ENCODE results near the gene LRMDA. TPM values are rescaled to one million over a fixed set of nuclear protein-coding genes. Genes with fewer than 3 reads are reported as not detected.

LRMDA gene
- total and polyA plus RNA-seq, 2 donors (not counting 3 experiments of a cell fraction or from before 2014, with no cell fraction given) = 9.7 to 18.0 TPM

DNA sequence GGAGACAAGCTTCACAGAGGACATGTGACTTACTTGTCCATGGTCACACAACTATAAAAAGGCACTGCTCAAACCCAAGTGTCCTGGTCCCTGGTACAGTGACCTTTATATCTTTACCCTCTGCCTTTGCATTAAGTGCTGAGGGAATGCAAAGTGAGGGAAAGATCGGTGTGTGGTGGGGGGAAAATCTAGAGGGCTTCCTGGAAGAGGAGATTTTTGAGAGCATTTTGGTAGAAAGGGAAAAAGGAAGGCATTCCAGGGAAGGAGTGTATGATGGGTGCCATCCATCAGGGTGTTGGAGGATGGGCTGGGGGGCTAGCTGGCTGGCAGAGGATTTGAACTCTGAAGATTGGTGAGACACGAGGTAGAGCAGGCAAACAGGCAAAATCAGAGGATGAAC is 39.2 kb upstream of the LRMDA start:
- H3K79me2 ChIP-seq (ENCODE audit: control insufficient read depth, insufficient read depth, low read length) = no peaks in the 10 kb centered on the region
- intact Hi-C loops (cut with micrococcal nuclease) = no loop called here
- no TSS peak for BruUV-seq (replicated peaks)

DNA sequence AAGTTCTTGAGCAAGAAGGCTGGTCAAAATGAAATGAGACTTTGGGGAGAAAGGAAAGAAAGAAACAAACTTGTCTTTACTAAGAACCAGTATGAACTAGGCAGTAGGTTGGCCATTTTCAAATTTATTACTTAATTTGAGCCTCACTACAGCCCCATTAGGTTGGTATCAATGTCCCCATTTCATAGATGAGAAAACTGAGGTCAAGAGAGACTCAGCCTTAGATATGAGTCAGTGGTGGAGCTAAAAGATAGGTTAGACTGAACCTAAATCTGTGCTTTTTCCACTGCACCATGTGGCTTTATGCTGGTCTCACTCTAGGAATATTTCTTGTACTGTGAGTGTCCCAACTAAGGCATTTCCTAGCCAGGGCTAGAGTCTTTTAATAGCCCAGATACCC is 38.7 kb upstream of the LRMDA start:
- POLR2A ChIA-PET = no interaction called here
- dilution Hi-C loops (cut with MboI; ENCODE audit: extremely low pct_ligation_motif_present, low sequenced_read_pairs) = no loop called here
- intact Hi-C loops (cut with micrococcal nuclease) = no loop called here

More for the DNA sequence above, 39.2 kb upstream of the LRMDA start:
- no peak for FAIRE-seq
- H3K27me3 ChIP-seq (ENCODE audit: control insufficient read depth in 2 of 2, insufficient read depth in 2 of 2, low read length in 2 of 2) = peaks cover 6 to 13% of the 10 kb centered on the region in 2 experiments
- H3K27ac ChIP-seq (ENCODE audit: insufficient read depth, low read depth, low read length) = no peak overlapping the region
- POLR2A ChIA-PET = no interaction called here
- H3K4me2 ChIP-seq (ENCODE audit: insufficient read depth, low read length) = no peak overlapping the region
- dilution Hi-C loops (cut with MboI; ENCODE audit: extremely low pct_ligation_motif_present, low sequenced_read_pairs) = no loop called here
- no peak overlapping the region for H3K9ac ChIP-seq (replicated peaks; ENCODE audit: extremely low read depth, insufficient read depth, low read length)
- H3K4me3 ChIP-seq (replicated peaks in 1 of 3; ENCODE audit: insufficient read depth in 1 of 3, low read depth in 1 of 3, low read length in 3 of 3) = no peak overlapping the region
- peaks cover 6% of the 10 kb centered on the region for H3K4me1 ChIP-seq (ENCODE audit: control insufficient read depth, extremely low read depth, insufficient read depth, low read length)
- H2AFZ ChIP-seq (ENCODE audit: low read depth, low read length) = no peak overlapping the region
- CTCF ChIA-PET = no interaction called here
- H3K9me1 ChIP-seq (replicated peaks; ENCODE audit: control insufficient read depth, extremely low read depth, insufficient read depth, low read length) = no peaks in the 10 kb centered on the region
- TF ChIP-seq, protein P1, sequence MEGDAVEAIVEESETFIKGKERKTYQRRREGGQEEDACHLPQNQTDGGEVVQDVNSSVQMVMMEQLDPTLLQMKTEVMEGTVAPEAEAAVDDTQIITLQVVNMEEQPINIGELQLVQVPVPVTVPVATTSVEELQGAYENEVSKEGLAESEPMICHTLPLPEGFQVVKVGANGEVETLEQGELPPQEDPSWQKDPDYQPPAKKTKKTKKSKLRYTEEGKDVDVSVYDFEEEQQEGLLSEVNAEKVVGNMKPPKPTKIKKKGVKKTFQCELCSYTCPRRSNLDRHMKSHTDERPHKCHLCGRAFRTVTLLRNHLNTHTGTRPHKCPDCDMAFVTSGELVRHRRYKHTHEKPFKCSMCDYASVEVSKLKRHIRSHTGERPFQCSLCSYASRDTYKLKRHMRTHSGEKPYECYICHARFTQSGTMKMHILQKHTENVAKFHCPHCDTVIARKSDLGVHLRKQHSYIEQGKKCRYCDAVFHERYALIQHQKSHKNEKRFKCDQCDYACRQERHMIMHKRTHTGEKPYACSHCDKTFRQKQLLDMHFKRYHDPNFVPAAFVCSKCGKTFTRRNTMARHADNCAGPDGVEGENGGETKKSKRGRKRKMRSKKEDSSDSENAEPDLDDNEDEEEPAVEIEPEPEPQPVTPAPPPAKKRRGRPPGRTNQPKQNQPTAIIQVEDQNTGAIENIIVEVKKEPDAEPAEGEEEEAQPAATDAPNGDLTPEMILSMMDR (IDR thresholded peaks at IDR 0.05; ENCODE audit: extremely low read depth in 1 of 2, insufficient read depth in 1 of 2, low read depth in 1 of 2, low read length in 2 of 2) = no peak
- no peaks in the 10 kb centered on the region for H3K36me3 ChIP-seq (ENCODE audit: control insufficient read depth in 2 of 2, extremely low read depth in 1 of 2, insufficient read depth in 2 of 2, low read length in 2 of 2)
- no peaks in the 10 kb centered on the region for H3K9me3 ChIP-seq (replicated peaks; ENCODE audit: control insufficient read depth, insufficient read depth, low read length)
- no peak for DNase-seq (ENCODE audit: low read depth, low spot score)
- no peaks in the 10 kb centered on the region for H4K20me1 ChIP-seq (replicated peaks; ENCODE audit: control insufficient read depth, extremely low read depth, insufficient read depth, low read length)

More for the DNA sequence above, 38.7 kb upstream of the LRMDA start:
- no peak for DNase-seq (ENCODE audit: low read depth, low spot score)
- Histone ChIP-seq H3K27ac (ENCODE audit: insufficient read depth, low read depth, low read length) (no peak overlapping the region), H4K20me1 (replicated peaks; ENCODE audit: control insufficient read depth, extremely low read depth, insufficient read depth, low read length) (no peaks in the 10 kb centered on the region), H3K9me1 (replicated peaks; ENCODE audit: control insufficient read depth, extremely low read depth, insufficient read depth, low read length) (no peaks in the 10 kb centered on the region), H3K4me3 (replicated peaks in 1 of 3; ENCODE audit: insufficient read depth in 1 of 3, low read depth in 1 of 3, low read length in 3 of 3) (no peak overlapping the region), H3K36me3 (ENCODE audit: control insufficient read depth in 2 of 2, extremely low read depth in 1 of 2, insufficient read depth in 2 of 2, low read length in 2 of 2) (no peaks in the 10 kb centered on the region), H3K27me3 (ENCODE audit: control insufficient read depth in 2 of 2, insufficient read depth in 2 of 2, low read length in 2 of 2) (peaks cover 6 to 13% of the 10 kb centered on the region in 2 experiments), H3K79me2 (ENCODE audit: control insufficient read depth, insufficient read depth, low read length) (no peaks in the 10 kb centered on the region), H3K9me3 (replicated peaks; ENCODE audit: control insufficient read depth, insufficient read depth, low read length) (no peaks in the 10 kb centered on the region), H3K9ac (replicated peaks; ENCODE audit: extremely low read depth, insufficient read depth, low read length) (no peak overlapping the region), H3K4me1 (ENCODE audit: control insufficient read depth, extremely low read depth, insufficient read depth, low read length) (peaks cover 10% of the 10 kb centered on the region), H2AFZ (ENCODE audit: low read depth, low read length) (no peak overlapping the region), H3K4me2 (ENCODE audit: insufficient read depth, low read length) (no peak overlapping the region)
- BruUV-seq (replicated peaks) = no TSS peak
- no peak for TF ChIP-seq POLR2A (IDR thresholded peaks at IDR 0.05; ENCODE audit: low read depth, low read length)
- TF ChIP-seq, protein P2, sequence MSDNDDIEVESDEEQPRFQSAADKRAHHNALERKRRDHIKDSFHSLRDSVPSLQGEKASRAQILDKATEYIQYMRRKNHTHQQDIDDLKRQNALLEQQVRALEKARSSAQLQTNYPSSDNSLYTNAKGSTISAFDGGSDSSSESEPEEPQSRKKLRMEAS (IDR thresholded peaks at IDR 0.05; ENCODE audit: insufficient read depth, insufficient read length) = no peak
- no peak for FAIRE-seq
- CTCF ChIA-PET = no interaction called here
